Measurements from ENCODE around the gene ZNF117.
"Not testable (repeated sequence)": the region's sequence is repeated elsewhere in the genome, so short reads cannot be mapped to it uniquely, and the experiment has no call there.

Gene ZNF117

GRCh38 chr7:64947252-64948000 is 43.4 kb downstream of the ZNF117 start:
- peak overlapping the region; percentile 86 for H2AFZ ChIP-seq
- peak overlapping the region; percentile 55 for H3K4me2 ChIP-seq (ENCODE audit: low read length)
- TF ChIP-seq, protein P1, sequence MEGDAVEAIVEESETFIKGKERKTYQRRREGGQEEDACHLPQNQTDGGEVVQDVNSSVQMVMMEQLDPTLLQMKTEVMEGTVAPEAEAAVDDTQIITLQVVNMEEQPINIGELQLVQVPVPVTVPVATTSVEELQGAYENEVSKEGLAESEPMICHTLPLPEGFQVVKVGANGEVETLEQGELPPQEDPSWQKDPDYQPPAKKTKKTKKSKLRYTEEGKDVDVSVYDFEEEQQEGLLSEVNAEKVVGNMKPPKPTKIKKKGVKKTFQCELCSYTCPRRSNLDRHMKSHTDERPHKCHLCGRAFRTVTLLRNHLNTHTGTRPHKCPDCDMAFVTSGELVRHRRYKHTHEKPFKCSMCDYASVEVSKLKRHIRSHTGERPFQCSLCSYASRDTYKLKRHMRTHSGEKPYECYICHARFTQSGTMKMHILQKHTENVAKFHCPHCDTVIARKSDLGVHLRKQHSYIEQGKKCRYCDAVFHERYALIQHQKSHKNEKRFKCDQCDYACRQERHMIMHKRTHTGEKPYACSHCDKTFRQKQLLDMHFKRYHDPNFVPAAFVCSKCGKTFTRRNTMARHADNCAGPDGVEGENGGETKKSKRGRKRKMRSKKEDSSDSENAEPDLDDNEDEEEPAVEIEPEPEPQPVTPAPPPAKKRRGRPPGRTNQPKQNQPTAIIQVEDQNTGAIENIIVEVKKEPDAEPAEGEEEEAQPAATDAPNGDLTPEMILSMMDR (IDR thresholded peaks at IDR 0.05): no peak
- H3K36me3 ChIP-seq (ENCODE audit: control insufficient read depth, insufficient read depth, low read length): no peaks in the 10 kb centered on the region
- H3K27me3 ChIP-seq (ENCODE audit: control insufficient read depth, insufficient read depth, low read length): peaks cover 3% of the 10 kb centered on the region
- H3K4me1 ChIP-seq: no peaks in the 10 kb centered on the region
- no peak overlapping the region for H3K9ac ChIP-seq
- H3K9me3 ChIP-seq (ENCODE audit: control insufficient read depth, low read length): no peaks in the 10 kb centered on the region
- no peak overlapping the region for H3K4me3 ChIP-seq (ENCODE audit: low read depth, low read length)
- no peaks in the 10 kb centered on the region for H3K79me2 ChIP-seq
- H3K27ac ChIP-seq: no peak overlapping the region

- peak overlapping the region; percentile 86 for H2AFZ ChIP-seq
- H3K9ac ChIP-seq: no peak overlapping the region
- no peak overlapping the region for H3K4me3 ChIP-seq (ENCODE audit: low read depth, low read length)
- peaks cover 3% of the 10 kb centered on the region for H3K27me3 ChIP-seq (ENCODE audit: control insufficient read depth, insufficient read depth, low read length)
- H3K79me2 ChIP-seq: no peaks in the 10 kb centered on the region
- no peaks in the 10 kb centered on the region for H3K36me3 ChIP-seq (ENCODE audit: control insufficient read depth, insufficient read depth, low read length)
- no peak overlapping the region for H3K4me2 ChIP-seq (ENCODE audit: low read length)
- H3K27ac ChIP-seq: no peak overlapping the region
- TF ChIP-seq, protein P1 (IDR thresholded peaks at IDR 0.05): no peak
- H3K4me1 ChIP-seq: no peaks in the 10 kb centered on the region
- no peaks in the 10 kb centered on the region for H3K9me3 ChIP-seq (ENCODE audit: control insufficient read depth, low read length)
Measured at GRCh38 chr7:64946772-64947171, 44.1 kb downstream of the ZNF117 start.

DNA sequence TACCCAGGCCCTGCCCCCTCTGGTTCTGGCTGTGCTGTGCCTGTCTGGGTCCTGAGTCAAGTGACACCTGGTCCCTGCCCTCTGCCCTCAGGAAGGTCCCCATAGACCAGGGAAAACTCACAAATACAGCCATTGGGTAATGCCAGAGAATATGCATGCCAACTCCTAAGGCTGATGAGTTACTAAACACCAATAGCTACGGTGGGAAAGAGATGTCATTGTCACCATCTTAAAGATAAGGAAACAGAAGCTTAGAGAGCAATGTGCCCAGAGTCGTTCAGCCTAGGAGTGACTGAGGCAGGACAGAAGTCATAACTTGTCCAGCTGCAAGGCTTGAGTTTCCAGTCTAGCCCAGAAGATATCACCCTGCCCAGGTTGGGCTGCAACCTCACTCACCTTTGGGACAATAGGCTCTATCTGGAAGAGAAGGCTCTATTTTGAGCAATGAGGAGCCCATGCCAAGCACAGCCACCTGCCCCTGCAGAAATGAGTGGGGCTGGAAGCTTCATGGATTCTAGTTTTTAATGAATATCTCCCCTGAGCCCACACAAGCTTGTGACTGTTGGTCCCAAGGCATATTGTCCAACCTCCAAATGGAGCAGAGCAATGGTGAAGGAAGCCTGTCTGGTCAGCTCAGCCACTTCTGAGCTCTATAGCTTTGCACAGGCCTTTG is 45.2 kb downstream of the ZNF117 start:
- H3K79me2 ChIP-seq: no peaks in the 10 kb centered on the region
- H3K36me3 ChIP-seq (ENCODE audit: control insufficient read depth, insufficient read depth, low read length): no peaks in the 10 kb centered on the region
- peaks cover 3% of the 10 kb centered on the region for H3K27me3 ChIP-seq (ENCODE audit: control insufficient read depth, insufficient read depth, low read length)
- TF ChIP-seq, protein P1 (IDR thresholded peaks at IDR 0.05): no peak
- no peak overlapping the region for H3K9ac ChIP-seq
- no peak overlapping the region for H3K4me2 ChIP-seq (ENCODE audit: low read length)
- no peak overlapping the region for H3K27ac ChIP-seq
- H3K9me3 ChIP-seq (ENCODE audit: control insufficient read depth, low read length): no peaks in the 10 kb centered on the region
- H3K4me1 ChIP-seq: no peaks in the 10 kb centered on the region
- H2AFZ ChIP-seq: no peak overlapping the region
- no peak overlapping the region for H3K4me3 ChIP-seq (ENCODE audit: low read depth, low read length)

DNA sequence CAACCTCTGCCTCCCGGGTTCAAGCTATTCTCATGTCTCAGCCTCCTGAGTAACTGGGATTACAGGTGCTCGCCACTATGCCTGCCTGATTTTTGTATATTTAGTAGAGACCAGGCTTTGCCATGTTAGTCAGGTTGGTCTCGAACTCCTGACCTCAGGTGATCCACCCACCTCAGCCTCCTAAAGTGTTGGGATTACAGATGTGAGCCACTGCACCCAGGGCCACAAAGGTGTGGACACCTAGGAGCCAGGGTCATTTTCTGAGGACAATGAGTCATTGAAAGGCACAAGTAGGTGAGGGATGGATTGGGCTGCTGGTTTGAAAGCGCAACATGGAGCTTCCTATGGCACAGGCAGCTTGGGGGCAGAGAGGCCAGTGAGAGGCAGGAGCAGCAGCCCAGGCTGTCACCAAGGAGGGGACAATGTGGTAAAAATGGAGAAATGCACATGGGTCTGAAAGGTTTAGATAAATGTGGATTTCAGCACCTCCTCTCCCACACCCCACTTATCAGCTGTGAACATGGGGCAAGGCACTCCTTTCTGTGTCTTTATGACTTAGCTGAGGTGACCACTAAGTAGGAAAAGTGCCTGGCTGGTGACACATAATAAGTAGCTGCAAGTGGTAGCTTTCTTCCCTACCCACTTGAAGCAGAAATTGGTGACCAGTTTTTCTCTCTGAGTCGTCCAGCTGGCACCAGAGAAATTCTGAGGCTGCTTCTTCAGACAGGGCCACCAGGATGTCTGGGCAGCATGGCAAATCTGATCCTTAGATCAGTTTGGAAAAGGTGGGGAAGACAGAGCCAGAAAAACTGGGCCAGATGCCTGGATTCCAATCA is 46.0 kb downstream of the ZNF117 start:
- not testable (repeated sequence) for H3K27me3 ChIP-seq (ENCODE audit: control insufficient read depth, insufficient read depth, low read length)

GRCh38 chr7:64940021-64940420 is 50.8 kb downstream of the ZNF117 start:
- H3K9me3 ChIP-seq (ENCODE audit: control insufficient read depth, low read length); H3K9ac ChIP-seq; H3K27ac ChIP-seq; H3K79me2 ChIP-seq; H3K4me1 ChIP-seq; H3K36me3 ChIP-seq (ENCODE audit: control insufficient read depth, insufficient read depth, low read length); H3K27me3 ChIP-seq (ENCODE audit: control insufficient read depth, insufficient read depth, low read length); H3K4me3 ChIP-seq (ENCODE audit: low read depth, low read length); H3K4me2 ChIP-seq (ENCODE audit: low read length); H2AFZ ChIP-seq: not testable (repeated sequence)

More for the DNA sequence above, 46.0 kb downstream of the ZNF117 start:
- not testable (repeated sequence) for H3K27ac ChIP-seq; H3K36me3 ChIP-seq (ENCODE audit: control insufficient read depth, insufficient read depth, low read length); H3K79me2 ChIP-seq; H2AFZ ChIP-seq; H3K9me3 ChIP-seq (ENCODE audit: control insufficient read depth, low read length); H3K4me3 ChIP-seq (ENCODE audit: low read depth, low read length); H3K4me1 ChIP-seq; H3K9ac ChIP-seq; H3K4me2 ChIP-seq (ENCODE audit: low read length)

Measured in parathyroid adenoma (tissue), 2 donors.